Activated CD8-positive, alpha-beta T cell treated with anti-CD3 and anti-CD28 coated beads for 36 hours (primary cell): ENCODE results near the gene CAMK1D. TPM values are rescaled to one million over a fixed set of nuclear protein-coding genes. Genes with fewer than 3 reads are reported as not detected.
"Not testable (repeated sequence)": the region's sequence is repeated elsewhere in the genome, so short reads cannot be mapped to it uniquely, and the experiment has no call there.

Experiments used
- ATAC-seq: fragments of 200-7000 bp; cut with Tn5 transposase; one replicate; pipeline ENCODE4 v1.10.0; 2021; ENCODE audit warnings: mild to moderate bottlenecking, moderate library complexity
- CTCF ChIA-PET: fragments of 350-600 bp; sonication (Branson Sonifier 250); formaldehyde crosslinking; loops from one replicate; lab custom pipeline; 2021; ENCODE audit warnings: antibody characterized with exemption; lab: Charles Lee
- POLR2A ChIA-PET: fragments of 350-600 bp; sonication (Branson Sonifier 250); formaldehyde crosslinking; loops from one replicate; lab custom pipeline; 2021; ENCODE audit warnings: antibody characterized with exemption; lab: Charles Lee
- DNase-seq: peaks from one replicate; pipeline ENCODE4 v3.0.0-alpha.2; 2020
- H3K27ac Mint-ChIP-seq: one replicate; pipeline ENCODE4 v1.8.0; 2021; ENCODE audit warnings: mild to moderate bottlenecking, mixed read lengths
- H3K27me3 Mint-ChIP-seq: one replicate; pipeline ENCODE4 v1.8.0; 2021; ENCODE audit warnings: mixed read lengths
- H3K36me3 Mint-ChIP-seq: one replicate; pipeline ENCODE4 v1.8.0; 2021; ENCODE audit warnings: low read depth, mixed read lengths
- H3K4me1 Mint-ChIP-seq: one replicate; pipeline ENCODE4 v1.8.0; 2021; ENCODE audit warnings: low read depth, mixed read lengths
- H3K4me3 Mint-ChIP-seq: one replicate; pipeline ENCODE4 v1.8.0; 2021; ENCODE audit warnings: mild to moderate bottlenecking, moderate library complexity, mixed read lengths
- H3K9me3 Mint-ChIP-seq: one replicate; pipeline ENCODE4 v1.8.0; 2021; ENCODE audit warnings: mixed read lengths
- intact Hi-C: fragments of 100-400 bp; cut with micrococcal nuclease; formaldehyde crosslinking; loops from one replicate; pipeline ENCODE4 v1.10.0; 2022
- total RNA-seq, 2 experiments: library from RNA; stranded (reverse); gene quantifications; one replicate each; pipeline ENCODE4 v1.2.3, GENCODE V29; 2021
- TF ChIP-seq, protein P1 (sequence below): fragments of 200-600 bp; IDR thresholded peaks from one replicate; pipeline ENCODE4 v1.8.0; 2022; ENCODE audit warnings: antibody characterized with exemption, mild to moderate bottlenecking

Gene CAMK1D
- total RNA-seq, 2 experiments from 2014 or later: 13.8 TPM

DNA sequence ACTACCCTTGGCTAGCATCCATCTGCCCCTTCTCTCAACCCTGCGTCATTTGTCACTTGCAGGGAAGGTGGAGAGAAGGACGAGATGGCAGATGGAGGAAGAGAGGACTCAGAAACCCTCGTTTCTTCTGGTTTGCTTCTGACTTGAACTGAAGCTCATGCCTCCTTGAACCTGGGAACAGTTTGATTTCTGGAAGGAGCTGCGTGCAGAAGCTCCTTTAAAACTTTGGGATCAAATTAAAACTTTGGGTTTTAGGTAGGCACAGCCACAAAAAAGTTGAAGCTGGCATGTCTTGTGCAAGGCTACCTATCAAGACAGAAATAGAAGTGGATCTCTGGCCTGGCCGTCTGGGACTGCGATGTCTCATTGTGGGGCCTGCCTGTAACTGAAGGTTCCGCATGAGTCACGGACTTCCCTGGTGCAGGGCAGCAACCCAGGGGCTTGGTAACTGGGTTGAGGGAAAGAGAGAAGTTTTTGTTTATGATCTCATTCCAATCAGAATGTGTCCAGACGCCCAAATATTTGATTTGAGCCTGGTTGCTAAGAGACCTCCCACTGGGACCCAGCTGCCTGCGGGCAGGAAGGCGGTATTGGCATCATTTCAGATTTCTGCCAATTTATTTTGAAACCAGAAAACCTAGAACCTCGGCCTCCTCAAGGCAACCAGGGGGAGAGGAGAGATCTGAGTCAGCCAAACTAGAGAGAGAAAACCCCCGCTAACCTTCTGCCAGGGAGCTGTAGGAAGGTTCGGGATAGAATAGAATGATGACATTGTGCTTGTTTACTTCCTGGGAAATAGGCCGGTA, 15.8 kb upstream of the CAMK1D start:
- ATAC-seq (peak; percentile 77), DNase-seq (peak; percentile 44)
- Mint-ChIP-seq H3K27ac (no peak overlapping the region), H3K27me3 (no peaks in the 10 kb centered on the region), H3K9me3 (no peaks in the 10 kb centered on the region), H3K36me3 (no peaks in the 10 kb centered on the region), H3K4me3 (no peak overlapping the region), H3K4me1 (peaks cover 12% of the 10 kb centered on the region)
- intact Hi-C loops: no loop called here
- TF ChIP-seq, protein P1, sequence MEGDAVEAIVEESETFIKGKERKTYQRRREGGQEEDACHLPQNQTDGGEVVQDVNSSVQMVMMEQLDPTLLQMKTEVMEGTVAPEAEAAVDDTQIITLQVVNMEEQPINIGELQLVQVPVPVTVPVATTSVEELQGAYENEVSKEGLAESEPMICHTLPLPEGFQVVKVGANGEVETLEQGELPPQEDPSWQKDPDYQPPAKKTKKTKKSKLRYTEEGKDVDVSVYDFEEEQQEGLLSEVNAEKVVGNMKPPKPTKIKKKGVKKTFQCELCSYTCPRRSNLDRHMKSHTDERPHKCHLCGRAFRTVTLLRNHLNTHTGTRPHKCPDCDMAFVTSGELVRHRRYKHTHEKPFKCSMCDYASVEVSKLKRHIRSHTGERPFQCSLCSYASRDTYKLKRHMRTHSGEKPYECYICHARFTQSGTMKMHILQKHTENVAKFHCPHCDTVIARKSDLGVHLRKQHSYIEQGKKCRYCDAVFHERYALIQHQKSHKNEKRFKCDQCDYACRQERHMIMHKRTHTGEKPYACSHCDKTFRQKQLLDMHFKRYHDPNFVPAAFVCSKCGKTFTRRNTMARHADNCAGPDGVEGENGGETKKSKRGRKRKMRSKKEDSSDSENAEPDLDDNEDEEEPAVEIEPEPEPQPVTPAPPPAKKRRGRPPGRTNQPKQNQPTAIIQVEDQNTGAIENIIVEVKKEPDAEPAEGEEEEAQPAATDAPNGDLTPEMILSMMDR: no peak
- CTCF ChIA-PET: interaction anchor here (1.2 kb wide), 1 partner anchor 448 kb away, joined by 3 read pairs; no protein-coding TSS in a partner anchor
- POLR2A ChIA-PET: interaction anchor here (1.4 kb wide), 1 partner anchor 15 kb away, joined by 5 read pairs; the partner anchor contains the start of gene CAMK1D

DNA sequence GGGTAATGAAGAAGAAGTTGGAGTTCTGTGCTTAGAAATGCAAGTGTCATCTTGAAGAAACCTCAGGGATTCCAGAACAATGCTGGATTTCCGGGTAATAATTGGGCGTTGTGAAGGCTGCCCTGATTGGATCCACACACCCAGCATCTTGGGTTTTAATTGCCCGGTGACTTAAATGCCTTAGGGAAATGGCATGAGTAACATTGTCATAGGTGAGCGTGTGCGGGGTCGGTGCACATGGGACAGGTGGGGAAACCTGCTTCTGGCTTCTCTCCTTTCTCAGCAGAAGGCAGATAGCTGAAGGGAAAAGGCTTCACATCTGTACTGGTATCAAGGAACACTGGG, 15.2 kb upstream of the CAMK1D start:
- TF ChIP-seq, protein P1: no peak
- H3K27ac Mint-ChIP-seq: no peak overlapping the region
- no peaks in the 10 kb centered on the region for H3K9me3 Mint-ChIP-seq
- ATAC-seq (no peak), DNase-seq (no peak)
- no peak overlapping the region for H3K4me3 Mint-ChIP-seq
- H3K27me3 Mint-ChIP-seq: no peaks in the 10 kb centered on the region
- intact Hi-C loops: no loop called here
- peaks cover 12% of the 10 kb centered on the region for H3K4me1 Mint-ChIP-seq
- POLR2A ChIA-PET: interaction anchor here (1.4 kb wide), 1 partner anchor 15 kb away, joined by 5 read pairs; the partner anchor contains the start of gene CAMK1D
- no peaks in the 10 kb centered on the region for H3K36me3 Mint-ChIP-seq
- CTCF ChIA-PET: interaction anchor here (1.2 kb wide), 1 partner anchor 448 kb away, joined by 3 read pairs; no protein-coding TSS in a partner anchor

DNA sequence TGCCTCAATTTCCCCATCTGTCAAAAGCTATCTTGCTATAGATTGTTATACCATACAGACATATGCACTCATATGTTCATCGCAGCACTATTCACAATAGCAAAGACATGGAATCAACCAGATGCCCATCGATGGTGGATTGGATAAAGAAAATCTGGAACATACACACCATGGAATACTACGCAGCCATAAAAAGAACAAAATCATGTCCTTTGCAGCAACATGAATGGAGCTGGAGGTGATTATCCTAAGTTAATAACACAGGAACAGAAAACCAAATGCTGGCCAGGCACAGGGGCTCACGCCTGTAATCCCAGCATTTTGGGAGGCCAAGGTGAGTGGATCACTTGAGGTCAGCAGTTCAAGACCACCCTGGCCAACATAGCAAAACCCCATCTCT, 14.2 kb upstream of the CAMK1D start:
- POLR2A ChIA-PET: interaction anchor here (1.4 kb wide), 1 partner anchor 14 kb away, joined by 5 read pairs; the partner anchor contains the start of gene CAMK1D
- H3K27me3 Mint-ChIP-seq, H3K9me3 Mint-ChIP-seq, H3K27ac Mint-ChIP-seq, CTCF ChIA-PET, ATAC-seq, H3K36me3 Mint-ChIP-seq, H3K4me3 Mint-ChIP-seq, DNase-seq, intact Hi-C loops: not testable (repeated sequence)
- peaks cover 12% of the 10 kb centered on the region for H3K4me1 Mint-ChIP-seq

DNA sequence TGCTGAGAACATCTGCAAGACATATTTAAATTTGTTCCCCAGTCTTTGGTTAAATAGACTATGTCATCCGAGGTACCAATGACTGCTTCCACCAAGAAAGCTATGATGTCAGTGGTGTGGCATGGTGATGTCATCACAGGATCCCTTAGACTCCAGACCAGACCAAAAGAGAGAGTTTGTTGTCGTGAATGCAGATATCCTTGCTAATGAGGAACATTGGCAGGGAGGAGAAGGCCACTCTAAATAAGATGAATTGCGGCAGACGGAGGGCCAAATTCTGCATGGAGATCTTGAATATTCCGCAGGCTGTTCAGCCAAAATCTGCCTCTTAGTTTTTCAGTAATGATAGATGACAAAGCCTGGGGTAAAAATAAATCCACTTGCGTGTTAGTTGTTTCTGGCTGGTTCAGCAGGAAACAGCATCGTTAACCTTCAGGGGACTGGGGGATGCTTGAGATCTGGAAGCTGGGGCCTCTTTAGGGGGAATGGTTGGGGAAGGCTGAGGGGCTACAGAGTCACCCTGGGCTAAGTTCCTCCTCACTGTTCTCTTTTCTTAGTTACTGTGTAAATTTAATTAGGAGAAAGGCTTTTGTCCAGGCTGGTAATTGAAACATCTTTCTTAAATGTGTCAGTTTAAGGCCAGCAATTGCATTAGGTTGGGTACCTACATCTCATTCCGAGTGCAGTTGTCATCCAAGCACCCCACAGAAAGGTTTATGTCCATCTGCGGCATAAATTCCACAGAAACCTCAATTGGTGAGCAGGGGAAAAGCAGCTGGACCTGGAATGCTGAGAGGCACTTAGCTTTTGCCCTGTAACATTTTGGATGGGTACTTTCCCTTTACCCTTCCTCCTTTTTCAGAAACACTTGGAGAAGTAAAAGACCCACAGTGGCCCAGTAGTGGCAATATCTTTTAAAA, 11.6 kb upstream of the CAMK1D start:
- intact Hi-C loops: no loop called here
- TF ChIP-seq, protein P1: no peak
- DNase-seq (no peak), ATAC-seq (no peak)
- ChIA-PET POLR2A (no interaction called here), CTCF (no interaction called here)
- Mint-ChIP-seq H3K4me1 (peaks cover 14% of the 10 kb centered on the region), H3K27ac (no peak overlapping the region), H3K4me3 (no peak overlapping the region), H3K27me3 (no peaks in the 10 kb centered on the region), H3K9me3 (no peaks in the 10 kb centered on the region), H3K36me3 (no peaks in the 10 kb centered on the region)

DNA sequence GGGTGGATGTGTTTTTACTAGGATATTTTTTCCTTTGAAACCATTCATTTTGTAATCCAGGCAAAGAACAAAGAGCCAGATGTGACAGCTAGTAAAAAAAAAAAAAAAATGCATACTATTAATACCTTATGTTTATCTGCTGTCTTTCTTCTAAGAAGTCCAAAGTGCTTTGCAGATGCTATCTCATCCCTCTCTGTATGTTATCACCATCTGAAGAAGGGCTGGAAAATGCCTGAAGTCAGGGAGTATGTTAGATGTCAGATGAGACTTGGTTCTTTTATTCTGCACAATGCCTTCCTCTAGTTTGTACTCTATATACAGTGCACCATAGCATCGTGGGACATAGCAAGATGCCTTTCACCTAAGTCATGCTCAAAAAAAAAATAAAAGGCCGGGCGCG, 10.4 kb upstream of the CAMK1D start:
- H3K4me3 Mint-ChIP-seq: no peak overlapping the region
- intact Hi-C loops: no loop called here
- ATAC-seq (no peak), DNase-seq (no peak)
- H3K36me3 Mint-ChIP-seq: no peaks in the 10 kb centered on the region
- CTCF ChIA-PET: no interaction called here
- TF ChIP-seq, protein P1: no peak
- H3K27me3 Mint-ChIP-seq: no peaks in the 10 kb centered on the region
- H3K9me3 Mint-ChIP-seq: peaks cover 6% of the 10 kb centered on the region
- no peak overlapping the region for H3K27ac Mint-ChIP-seq
- POLR2A ChIA-PET: no interaction called here
- peaks cover 6% of the 10 kb centered on the region for H3K4me1 Mint-ChIP-seq
